A673 (cell line): ENCODE measurements around the gene PCDH18.

ENCODE experiments used
- EZH2 ChIP-seq: fragments of 200-600 bp; sonication (generic); IDR thresholded peaks from 2 replicates; pipeline ENCODE4 v1.6.1; 2017; ENCODE audit warnings: borderline replicate concordance, low read depth, mild to moderate bottlenecking, mixed read lengths, antibody characterized with exemption, low read length; ENCODE audit not compliant: poor library complexity, severe bottlenecking
- TF ChIP-seq, protein P1 (sequence below): fragments of 300-800, 200-600 bp; sonication (generic); conservative IDR thresholded peaks from 2 replicates; pipeline ENCODE4 v1.5.1; 2017; ENCODE audit warnings: low read depth, mild to moderate bottlenecking, antibody characterized with exemption, low read length, moderate library complexity, mixed read lengths

DNA sequence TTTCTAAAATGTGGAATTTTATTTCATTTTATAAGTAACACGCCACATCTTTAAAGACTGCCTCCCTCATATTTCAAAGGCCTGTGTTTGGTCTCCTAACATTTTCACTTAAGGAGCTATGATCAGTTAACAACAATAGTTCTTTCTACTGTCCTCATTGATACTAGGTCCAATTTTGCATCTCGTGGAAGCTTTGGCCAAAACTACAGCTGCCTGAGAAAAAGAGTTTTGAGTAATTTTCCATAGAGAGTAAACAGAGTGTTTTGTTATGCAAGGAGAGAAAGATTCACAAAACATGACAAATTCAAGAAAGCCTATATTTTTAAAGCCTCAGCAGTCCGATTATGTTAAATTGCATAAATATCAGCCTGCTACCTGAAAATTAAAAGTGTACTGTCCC lies 11.4 kb upstream of the PCDH18 start:
- TF ChIP-seq, protein P1, sequence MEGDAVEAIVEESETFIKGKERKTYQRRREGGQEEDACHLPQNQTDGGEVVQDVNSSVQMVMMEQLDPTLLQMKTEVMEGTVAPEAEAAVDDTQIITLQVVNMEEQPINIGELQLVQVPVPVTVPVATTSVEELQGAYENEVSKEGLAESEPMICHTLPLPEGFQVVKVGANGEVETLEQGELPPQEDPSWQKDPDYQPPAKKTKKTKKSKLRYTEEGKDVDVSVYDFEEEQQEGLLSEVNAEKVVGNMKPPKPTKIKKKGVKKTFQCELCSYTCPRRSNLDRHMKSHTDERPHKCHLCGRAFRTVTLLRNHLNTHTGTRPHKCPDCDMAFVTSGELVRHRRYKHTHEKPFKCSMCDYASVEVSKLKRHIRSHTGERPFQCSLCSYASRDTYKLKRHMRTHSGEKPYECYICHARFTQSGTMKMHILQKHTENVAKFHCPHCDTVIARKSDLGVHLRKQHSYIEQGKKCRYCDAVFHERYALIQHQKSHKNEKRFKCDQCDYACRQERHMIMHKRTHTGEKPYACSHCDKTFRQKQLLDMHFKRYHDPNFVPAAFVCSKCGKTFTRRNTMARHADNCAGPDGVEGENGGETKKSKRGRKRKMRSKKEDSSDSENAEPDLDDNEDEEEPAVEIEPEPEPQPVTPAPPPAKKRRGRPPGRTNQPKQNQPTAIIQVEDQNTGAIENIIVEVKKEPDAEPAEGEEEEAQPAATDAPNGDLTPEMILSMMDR: no peak
- no peak for TF ChIP-seq EZH2
